Left renal pelvis (tissue), 4 donors: ENCODE results near the gene FADS6. TPM values are rescaled to one million over a fixed set of nuclear protein-coding genes. Genes with fewer than 3 reads are reported as not detected.

Experiments used
- DNase-seq, 4 donors: peaks; one replicate each; pipeline ENCODE4 v3.0.0-alpha.2; 2013; ENCODE audit warnings: low read depth in 4 of 4, low spot score in 3 of 4
- polyA plus RNA-seq, 4 donors: library from polyadenylated mRNA; unstranded; fragments of 120-200 nt; gene quantifications; one replicate each; pipeline ENCODE4 v1.2.1, GENCODE V29; 2013; ENCODE audit not compliant: insufficient read length in 4 of 4

The FADS6 gene
- polyA plus RNA-seq, 4 donors, result 0.36 to 0.49 TPM; not detected in 2

- DNase-seq, result no peak
Observed at GRCh38 chr17:74833501-74834377, 59.7 kb downstream of the FADS6 start.

- no peak for DNase-seq
Observed at GRCh38 chr17:74832421-74832820, 61.0 kb downstream of the FADS6 start.

DNA sequence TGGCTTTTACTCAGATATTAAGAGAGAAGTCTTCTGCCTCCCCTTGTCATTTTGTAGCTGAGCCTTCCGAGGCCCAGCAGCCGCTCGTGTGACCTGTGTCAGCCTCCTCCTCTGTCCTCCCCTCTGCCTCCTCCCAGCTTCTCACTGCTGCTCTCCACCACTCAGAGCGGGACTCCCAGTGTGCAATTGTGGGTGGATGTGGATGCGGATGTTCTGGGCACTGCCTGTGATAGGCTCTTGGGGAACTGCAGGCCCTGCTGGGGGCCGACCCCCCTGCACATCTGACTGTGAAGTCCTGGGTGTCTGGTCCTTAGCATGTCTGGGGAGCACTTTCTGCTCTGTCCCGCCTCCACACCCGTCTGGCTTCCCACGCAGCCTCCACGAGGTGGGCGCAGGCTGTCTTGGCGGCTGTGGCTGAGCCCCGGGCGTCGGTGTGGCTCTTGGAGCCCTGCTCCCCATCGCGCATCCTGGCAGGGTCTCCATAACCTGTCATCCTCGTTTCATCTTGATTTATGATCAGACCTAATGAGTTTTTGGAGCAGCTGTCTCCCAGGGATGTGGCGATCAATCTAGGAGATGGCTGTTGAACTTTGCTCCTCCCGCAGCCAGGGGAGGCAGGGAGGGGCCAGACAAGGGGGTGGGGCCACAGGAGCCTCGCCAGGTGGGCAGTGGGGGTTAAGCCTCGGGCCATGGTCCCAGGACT, 61.8 kb downstream of the FADS6 start:
- no peak for DNase-seq

- no peak for DNase-seq
Observed at GRCh38 chr17:74830861-74831260, 62.6 kb downstream of the FADS6 start.

DNA sequence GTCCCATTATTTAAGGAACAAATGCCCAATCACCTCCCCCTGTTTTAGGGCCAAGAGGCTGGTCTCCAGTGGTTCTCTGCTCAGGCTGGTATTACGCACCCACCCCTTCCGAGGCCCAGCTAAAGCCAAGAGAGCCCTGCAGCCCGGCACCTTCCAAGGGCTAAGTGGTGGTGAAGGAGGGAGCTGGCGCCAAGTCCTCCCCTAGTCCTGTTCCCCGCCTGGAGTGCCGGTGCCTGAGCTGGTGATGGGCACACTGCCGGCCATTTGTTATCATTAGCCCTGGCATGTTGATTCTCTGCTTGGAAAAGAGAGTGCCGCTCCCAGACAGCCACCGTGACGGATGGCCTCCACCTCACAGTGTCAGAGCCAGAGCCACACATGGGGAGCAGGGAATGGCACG, 65.6 kb downstream of the FADS6 start:
- DNase-seq, result no peak

Other genes starting within 250 kb of the FADS6 start
- gene CD300LF, start 180.7 kb downstream of the FADS6 start, polyA plus RNA-seq, result under 1 TPM; 0.23 to 0.38 (median 0.30) TPM
- 1 to 10 TPM; 1.7 to 5.6 (median 4.3) TPM for gene RAB37, start 156.4 kb downstream of the FADS6 start, polyA plus RNA-seq
- gene NHERF1, start 145.0 kb downstream of the FADS6 start, polyA plus RNA-seq, result 100 to 1,000 TPM in 3 of 4 donors, 10 to 100 TPM in 1; 22.4 to 179 (median 151) TPM
- 10 to 100 TPM; 40.1 to 57.4 (median 44.6) TPM for gene NAT9, start 117.3 kb downstream of the FADS6 start, polyA plus RNA-seq
- under 1 TPM; 0.13 to 0.74 (median 0.27) TPM for gene GRIN2C, start 33.7 kb downstream of the FADS6 start, polyA plus RNA-seq
- gene FDXR, start 20.6 kb downstream of the FADS6 start, polyA plus RNA-seq, result 10 to 100 TPM in 1 of 4 donors, 1 to 10 TPM in 3; 4.3 to 11.3 (median 6.1) TPM
- under 1 TPM; 0.48 to 0.82 (median 0.60) TPM for gene USH1G, start 29.6 kb upstream of the FADS6 start, polyA plus RNA-seq
- under 1 TPM in 1 of 4 donors, not detected in 3; 0.08 TPM for gene OTOP2, start 30.6 kb upstream of the FADS6 start, polyA plus RNA-seq
- not detected for gene OTOP3, start 42.3 kb upstream of the FADS6 start, polyA plus RNA-seq
- 10 to 100 TPM in 3 of 4 donors, 1 to 10 TPM in 1; 5.4 to 19.6 (median 12.6) TPM for gene HID1, start 79.1 kb upstream of the FADS6 start, polyA plus RNA-seq
- gene CDR2L, start 94.0 kb upstream of the FADS6 start, polyA plus RNA-seq, result 1 to 10 TPM; 7.4 to 9.7 (median 9.0) TPM
- 10 to 100 TPM; 19.1 to 29.5 (median 25.6) TPM for gene MRPL58, start 119.0 kb upstream of the FADS6 start, polyA plus RNA-seq
- gene ATP5PD, start 153.3 kb upstream of the FADS6 start, polyA plus RNA-seq, result 100 to 1,000 TPM; 181 to 366 (median 314) TPM
- 10 to 100 TPM; 27.8 to 36.6 (median 31.1) TPM for gene KCTD2, start 153.6 kb upstream of the FADS6 start, polyA plus RNA-seq
- 10 to 100 TPM; 13.4 to 43.4 (median 23.9) TPM for gene SLC16A5, start 194.3 kb upstream of the FADS6 start, polyA plus RNA-seq
- 10 to 100 TPM in 3 of 4 donors, 1 to 10 TPM in 1; 7.6 to 21.2 (median 16.0) TPM for gene ARMC7, start 216.3 kb upstream of the FADS6 start, polyA plus RNA-seq
- gene NT5C, start 238.1 kb upstream of the FADS6 start, polyA plus RNA-seq, result 10 to 100 TPM; 33.1 to 68.4 (median 48.5) TPM